ENCODE data around the gene CCND1. TPM values are rescaled to one million over a fixed set of nuclear protein-coding genes. Genes with fewer than 3 reads are reported as not detected.

The CCND1 gene
- total RNA-seq, 1 experiment from 2014 or later: 372 TPM

GRCh38 chr11:69692422-69692821, 51.5 kb downstream of the CCND1 start:
- TF ChIP-seq CTCF (conservative IDR thresholded peaks at IDR 0.05): no peak
- Histone ChIP-seq H3K27me3 (ENCODE audit: insufficient read depth, low read length) (no peaks in the 10 kb centered on the region), H4K5ac (ENCODE audit: insufficient read length, low read depth, low read length) (no peak overlapping the region), H2BK15ac (ENCODE audit: low read depth, low read length) (no peak overlapping the region), H4K8ac (replicated peaks; ENCODE audit: insufficient read length, low read depth, low read length) (no peak overlapping the region), H3K4ac (ENCODE audit: low read depth, low read length) (no peak overlapping the region), H3K23ac (ENCODE audit: insufficient read length, low read depth, low read length) (no peak overlapping the region), H2BK120ac (ENCODE audit: low read depth, low read length, poor library complexity, severe bottlenecking) (no peak overlapping the region), H3K56ac (ENCODE audit: insufficient read length, low read depth, low read length) (no peak overlapping the region), H3K18ac (ENCODE audit: insufficient read length, low read depth, low read length) (no peak overlapping the region), H2AK5ac (ENCODE audit: insufficient read length, low read length) (no peak overlapping the region), H3K9ac (ENCODE audit: extremely low read depth, insufficient read length, low read length) (no peak overlapping the region), H3K4me1 (ENCODE audit: insufficient read depth, low read length) (no peaks in the 10 kb centered on the region), H3K79me1 (ENCODE audit: insufficient read depth, low read depth, low read length, poor library complexity, severe bottlenecking) (no peaks in the 10 kb centered on the region), H2BK5ac (ENCODE audit: insufficient read length, low read length) (no peak overlapping the region), H3K79me2 (ENCODE audit: insufficient read depth, low read length) (no peaks in the 10 kb centered on the region), H2AFZ (ENCODE audit: low read length) (no peak overlapping the region), H3K27ac (ENCODE audit: insufficient read length, low read depth, low read length) (no peak overlapping the region), H2BK12ac (ENCODE audit: insufficient read length, low read depth, low read length) (no peak overlapping the region), H3K4me2 (ENCODE audit: insufficient read depth, insufficient read length, low read length) (no peak overlapping the region), H3K9me3 (ENCODE audit: control insufficient read depth, low read depth, low read length) (no peaks in the 10 kb centered on the region), H3T11ph (ENCODE audit: low read length) (no peak overlapping the region), H4K91ac (ENCODE audit: insufficient read length, low read depth, low read length) (no peak overlapping the region), H4K20me1 (ENCODE audit: control insufficient read depth, insufficient read depth, insufficient read length) (no peaks in the 10 kb centered on the region), H3K14ac (ENCODE audit: insufficient read depth, low read length) (no peak overlapping the region), H2BK20ac (ENCODE audit: low read depth, low read length, poor library complexity, severe bottlenecking) (no peak overlapping the region), H3K23me2 (ENCODE audit: insufficient read length, low read depth, low read length, poor library complexity, severe bottlenecking) (no peaks in the 10 kb centered on the region)
- no peak for DNase-seq
- Mint-ChIP-seq H3K27ac (no peak overlapping the region; a peak in 1 of 7 replicates), H3K36me3 (ENCODE audit: insufficient read depth in 1 of 3, low read depth in 3 of 3) (peaks cover 0 to 7% (median 1%) of the 10 kb centered on the region in 3 experiments; a peak in 5 of 7 replicates), H3K4me3 (no peak overlapping the region), H3K9me3 (peaks cover 5 to 11% of the 10 kb centered on the region in 2 experiments; a peak in 4 of 5 replicates), H3K27me3 (ENCODE audit: low read depth) (peaks cover 2% of the 10 kb centered on the region), H3K4me1 (peaks cover 8 to 12% of the 10 kb centered on the region in 2 experiments)
